ENCODE data around the gene CDCA8.

DNA sequence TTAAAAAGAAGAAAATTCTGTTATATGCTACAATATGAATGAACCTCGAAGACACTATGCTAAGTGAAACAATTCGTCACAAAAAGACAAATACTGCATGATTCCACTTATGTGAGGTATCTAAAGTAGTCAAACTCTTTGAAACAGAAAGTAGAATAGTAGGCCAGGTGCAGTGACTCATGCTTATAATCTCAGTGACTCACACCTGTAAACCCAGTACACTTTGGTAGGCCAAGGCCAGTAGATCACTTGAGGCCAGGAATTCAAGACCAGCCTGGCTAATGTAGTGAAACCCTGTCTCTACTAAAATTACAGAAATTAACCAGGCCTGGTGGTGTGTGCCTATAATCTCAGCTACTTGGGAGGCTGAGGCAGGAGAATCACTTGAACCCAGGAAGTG lies 46.9 kb downstream of the CDCA8 start:
- TF ChIP-seq, protein P1, sequence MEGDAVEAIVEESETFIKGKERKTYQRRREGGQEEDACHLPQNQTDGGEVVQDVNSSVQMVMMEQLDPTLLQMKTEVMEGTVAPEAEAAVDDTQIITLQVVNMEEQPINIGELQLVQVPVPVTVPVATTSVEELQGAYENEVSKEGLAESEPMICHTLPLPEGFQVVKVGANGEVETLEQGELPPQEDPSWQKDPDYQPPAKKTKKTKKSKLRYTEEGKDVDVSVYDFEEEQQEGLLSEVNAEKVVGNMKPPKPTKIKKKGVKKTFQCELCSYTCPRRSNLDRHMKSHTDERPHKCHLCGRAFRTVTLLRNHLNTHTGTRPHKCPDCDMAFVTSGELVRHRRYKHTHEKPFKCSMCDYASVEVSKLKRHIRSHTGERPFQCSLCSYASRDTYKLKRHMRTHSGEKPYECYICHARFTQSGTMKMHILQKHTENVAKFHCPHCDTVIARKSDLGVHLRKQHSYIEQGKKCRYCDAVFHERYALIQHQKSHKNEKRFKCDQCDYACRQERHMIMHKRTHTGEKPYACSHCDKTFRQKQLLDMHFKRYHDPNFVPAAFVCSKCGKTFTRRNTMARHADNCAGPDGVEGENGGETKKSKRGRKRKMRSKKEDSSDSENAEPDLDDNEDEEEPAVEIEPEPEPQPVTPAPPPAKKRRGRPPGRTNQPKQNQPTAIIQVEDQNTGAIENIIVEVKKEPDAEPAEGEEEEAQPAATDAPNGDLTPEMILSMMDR (IDR thresholded peaks at IDR 0.05; ENCODE audit: low read length): no peak
- TF ChIP-seq EZH2 (IDR thresholded peaks at IDR 0.05; ENCODE audit: borderline replicate concordance, low read length): no peak

Data from OCI-LY1 (cell line).